Stomach smooth muscle (tissue), 2 donors: ENCODE results near the gene TTLL6.
"Not testable (repeated sequence)": the region's sequence is repeated elsewhere in the genome, so short reads cannot be mapped to it uniquely, and the experiment has no call there.

Experiments used
- H3K27ac ChIP-seq: one replicate; pipeline ENCODE4 v1.7.0; 2013; ENCODE audit warnings: mild to moderate bottlenecking, low read length, inconsistent platforms
- H3K27me3 ChIP-seq, 2 donors: one replicate each; pipeline ENCODE4 v1.7.0; 2013; ENCODE audit warnings: low read length in 2 of 2; ENCODE audit not compliant: insufficient read depth in 2 of 2, control insufficient read depth in 1 of 2
- H3K36me3 ChIP-seq, 2 donors: one replicate each; pipeline ENCODE4 v1.7.0; 2013; ENCODE audit warnings: low read length in 2 of 2; ENCODE audit not compliant: control insufficient read depth in 2 of 2, insufficient read depth in 2 of 2
- H3K4me1 ChIP-seq: one replicate; pipeline ENCODE4 v1.7.0; 2013; ENCODE audit warnings: low read length; ENCODE audit not compliant: control insufficient read depth, insufficient read depth
- H3K4me3 ChIP-seq, 2 donors: one replicate each; pipeline ENCODE4 v1.7.0; 2013; ENCODE audit warnings: low read length in 2 of 2
- H3K9ac ChIP-seq, 2 donors: one replicate each; pipeline ENCODE4 v1.7.0; 2013; ENCODE audit warnings: low read length in 2 of 2, mild to moderate bottlenecking in 1 of 2
- H3K9me3 ChIP-seq, 2 donors: one replicate each; pipeline ENCODE4 v1.7.0; 2013; ENCODE audit warnings: low read length in 2 of 2; ENCODE audit not compliant: control insufficient read depth in 2 of 2
- donor health status: healthy.
- donor health status: Pancreatic carcinoma.

Gene TTLL6

GRCh38 chr17:48721009-48721402 lies 96.0 kb downstream of the TTLL6 start:
- Histone ChIP-seq H3K9ac (no peak overlapping the region), H3K27ac (no peak overlapping the region), H3K4me1 (peaks cover 22% of the 10 kb centered on the region), H3K4me3 (no peak overlapping the region), H3K9me3 (no peaks in the 10 kb centered on the region), H3K27me3 (peaks cover 88 to 99% of the 10 kb centered on the region in 2 donors), H3K36me3 (no peaks in the 10 kb centered on the region)

GRCh38 chr17:48720266-48721008 lies 96.6 kb downstream of the TTLL6 start:
- H3K9me3 ChIP-seq, result no peaks in the 10 kb centered on the region
- peaks cover 86 to 97% of the 10 kb centered on the region in 2 donors for H3K27me3 ChIP-seq
- no peak overlapping the region for H3K4me3 ChIP-seq
- H3K9ac ChIP-seq, result no peak overlapping the region
- H3K4me1 ChIP-seq, result peaks cover 22% of the 10 kb centered on the region
- no peaks in the 10 kb centered on the region for H3K36me3 ChIP-seq
- H3K27ac ChIP-seq, result no peak overlapping the region

- H3K4me3 ChIP-seq, result peak overlapping the region in 1 of 2 donors; percentile 29
- H3K27me3 ChIP-seq, result peaks cover 80 to 96% of the 10 kb centered on the region in 2 donors
- H3K9ac ChIP-seq, result no peak overlapping the region
- H3K27ac ChIP-seq, result no peak overlapping the region
- no peaks in the 10 kb centered on the region for H3K9me3 ChIP-seq
- H3K4me1 ChIP-seq, result peaks cover 18% of the 10 kb centered on the region
- H3K36me3 ChIP-seq, result no peaks in the 10 kb centered on the region
These were observed 97.3 kb downstream of the TTLL6 start for GRCh38 chr17:48719642-48720265.

- H3K4me1 ChIP-seq, result peaks cover 12% of the 10 kb centered on the region
- H3K9ac ChIP-seq, result no peak overlapping the region
- no peak overlapping the region for H3K27ac ChIP-seq
- H3K27me3 ChIP-seq, result peaks cover 74 to 88% of the 10 kb centered on the region in 2 donors
- no peaks in the 10 kb centered on the region for H3K9me3 ChIP-seq
- H3K36me3 ChIP-seq, result no peaks in the 10 kb centered on the region
- H3K4me3 ChIP-seq, result peak overlapping the region in 1 of 2 donors; percentile 29
These were observed 98.0 kb downstream of the TTLL6 start for GRCh38 chr17:48718761-48719641.

- Histone ChIP-seq H3K4me3 (peak overlapping the region; percentile 8 to 29), H3K9ac (no peak overlapping the region), H3K27ac (no peak overlapping the region), H3K9me3 (no peaks in the 10 kb centered on the region), H3K36me3 (no peaks in the 10 kb centered on the region), H3K27me3 (peaks cover 69 to 85% of the 10 kb centered on the region in 2 donors), H3K4me1 (peaks cover 6% of the 10 kb centered on the region)
These were observed 98.7 kb downstream of the TTLL6 start for GRCh38 chr17:48718227-48718760.

- Histone ChIP-seq H3K9me3 (no peaks in the 10 kb centered on the region), H3K4me3 (no peak overlapping the region), H3K27me3 (peaks cover 65 to 78% of the 10 kb centered on the region in 2 donors), H3K36me3 (no peaks in the 10 kb centered on the region), H3K4me1 (peaks cover 5% of the 10 kb centered on the region), H3K9ac (no peak overlapping the region), H3K27ac (no peak overlapping the region)
These were observed 99.4 kb downstream of the TTLL6 start for GRCh38 chr17:48717367-48718226.

GRCh38 chr17:48716549-48716948 lies 100.5 kb downstream of the TTLL6 start:
- H3K27me3 ChIP-seq, result peaks cover 62 to 76% of the 10 kb centered on the region in 2 donors
- not testable (repeated sequence) for H3K9ac ChIP-seq, H3K9me3 ChIP-seq, H3K4me1 ChIP-seq, H3K4me3 ChIP-seq, H3K27ac ChIP-seq, H3K36me3 ChIP-seq

GRCh38 chr17:48715496-48716399 lies 101.3 kb downstream of the TTLL6 start:
- no peaks in the 10 kb centered on the region for H3K9me3 ChIP-seq
- peaks cover 5% of the 10 kb centered on the region for H3K4me1 ChIP-seq
- no peak overlapping the region for H3K4me3 ChIP-seq
- no peak overlapping the region for H3K27ac ChIP-seq
- H3K27me3 ChIP-seq, result peaks cover 60 to 71% of the 10 kb centered on the region in 2 donors
- H3K9ac ChIP-seq, result no peak overlapping the region
- no peaks in the 10 kb centered on the region for H3K36me3 ChIP-seq
